Posterior cingulate gyrus (tissue), 11 donors: ENCODE measurements around the gene GLIPR1L2.
A peak's percentile ranks its signal among the peaks of the same experiment; 100 is the strongest.
"Not testable (repeated sequence)": the region's sequence is repeated elsewhere in the genome, so short reads cannot be mapped to it uniquely, and the experiment has no call there.

Experiments used
- DNase-seq, 10 donors: peaks; one replicate each; pipeline versions ENCODE4 v3.0.0 to v3.0.0-alpha.2; 2020 to 2021; ENCODE audit warnings: mixed read lengths in 3 of 10
- intact Hi-C: fragments of 100-400 bp; cut with DNase I; formaldehyde crosslinking; loops from one replicate; pipeline ENCODE4 v1.15.1; 2023

The GLIPR1L2 gene

DNA sequence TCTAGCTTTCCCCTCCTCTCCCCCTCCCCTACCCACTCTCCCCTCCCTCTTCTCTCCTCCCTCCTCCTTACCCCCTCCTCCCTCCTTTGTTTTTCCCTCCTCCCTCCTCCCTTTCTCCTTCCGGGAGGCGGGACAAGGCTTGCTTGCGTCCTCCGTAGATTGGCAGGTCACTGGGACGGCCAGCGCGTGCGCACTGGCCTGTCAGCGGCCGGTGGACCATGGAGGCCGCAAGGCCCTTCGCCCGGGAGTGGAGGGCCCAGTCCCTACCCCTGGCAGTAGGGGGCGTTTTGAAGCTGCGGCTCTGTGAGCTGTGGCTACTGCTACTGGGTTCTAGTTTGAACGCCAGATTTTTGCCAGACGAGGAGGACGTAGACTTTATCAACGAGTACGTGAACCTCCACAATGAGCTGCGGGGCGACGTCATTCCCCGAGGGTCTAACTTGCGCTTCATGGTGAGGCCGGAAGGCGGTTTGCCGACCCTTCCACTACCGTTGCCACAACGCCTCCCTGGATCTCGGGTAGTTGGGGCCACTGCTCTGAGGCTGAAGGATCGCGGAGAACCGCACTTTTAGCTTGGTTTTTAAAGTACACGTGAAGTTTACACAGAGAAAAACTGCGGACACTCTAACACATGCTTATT is at the start of gene GLIPR1L2:
Gene GLIPR1L2, plus strand, starts transcription at position 191 of the 640 bp plus-strand sequence. Its CDS starts 28 bp downstream, at position 219.
- peak; percentile 91 to 99 (median 95) for DNase-seq
- intact Hi-C loops: loop anchor here (2.0 to 5.0 kb wide), 3 partner anchors 56 to 116 kb away; partner anchors contain the start of genes GLIPR1 and GLIPR1L1

DNA sequence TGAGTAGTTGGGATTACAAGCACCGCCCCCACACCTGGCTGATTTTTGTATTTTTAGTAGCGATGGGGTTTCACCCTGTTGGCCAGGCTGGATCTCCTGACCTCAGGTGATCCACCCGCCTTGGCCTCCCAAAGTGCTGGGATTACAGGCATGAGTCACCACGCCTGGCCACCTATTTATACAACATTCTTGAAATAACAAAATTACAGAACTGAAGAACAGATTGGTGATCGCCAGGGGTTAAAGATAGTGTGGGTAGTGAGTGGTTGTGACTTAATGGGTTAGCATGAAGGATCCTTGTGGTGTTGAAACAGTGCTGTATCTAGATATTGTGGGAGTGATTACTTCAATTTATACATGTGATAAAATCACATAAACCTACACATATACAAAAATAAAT is 49.0 kb upstream of the GLIPR1L2 start:
- DNase-seq: peak in 1 of 10 donors; percentile 34
- intact Hi-C loops: no loop called here

DNA sequence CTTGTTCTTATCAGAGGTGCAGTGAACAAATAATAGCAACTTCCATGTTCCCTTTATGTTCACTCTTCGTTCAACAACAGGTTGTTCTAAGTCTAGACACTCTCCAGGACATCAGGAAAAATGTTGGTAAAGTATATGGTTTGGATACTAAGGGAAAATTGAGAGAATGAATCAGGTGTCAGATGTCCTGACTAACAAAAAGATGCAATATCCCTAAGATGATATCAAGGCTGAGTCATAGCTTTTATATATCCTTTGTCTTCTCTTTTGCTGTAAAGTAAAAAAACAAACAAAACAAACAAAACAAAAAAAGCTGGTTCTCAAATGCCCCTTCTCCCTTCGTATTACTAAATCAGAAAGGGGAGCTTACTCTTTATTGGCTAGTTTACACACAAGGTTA is 45.4 kb upstream of the GLIPR1L2 start:
- intact Hi-C loops: no loop called here
- DNase-seq: no peak

DNA sequence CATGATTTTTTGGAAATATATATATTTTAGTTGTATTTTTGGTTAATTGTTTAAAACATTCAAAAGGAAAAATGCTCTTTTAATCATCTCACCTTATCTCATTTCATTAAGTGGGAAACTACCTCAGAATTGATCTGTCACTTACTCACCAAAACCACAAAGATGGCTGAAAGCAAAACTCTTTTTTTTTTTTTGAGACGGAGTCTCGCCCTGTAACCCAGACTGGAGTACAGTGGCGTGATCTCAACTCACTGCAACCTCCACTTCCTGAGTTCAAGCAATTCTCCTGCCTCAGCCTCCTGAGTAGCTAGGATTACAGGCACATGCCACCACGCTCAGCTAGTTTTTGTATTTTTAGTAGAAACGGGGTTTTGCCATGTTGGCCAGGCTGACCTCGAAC is 44.7 kb upstream of the GLIPR1L2 start:
- intact Hi-C loops, DNase-seq: not testable (repeated sequence)

DNA sequence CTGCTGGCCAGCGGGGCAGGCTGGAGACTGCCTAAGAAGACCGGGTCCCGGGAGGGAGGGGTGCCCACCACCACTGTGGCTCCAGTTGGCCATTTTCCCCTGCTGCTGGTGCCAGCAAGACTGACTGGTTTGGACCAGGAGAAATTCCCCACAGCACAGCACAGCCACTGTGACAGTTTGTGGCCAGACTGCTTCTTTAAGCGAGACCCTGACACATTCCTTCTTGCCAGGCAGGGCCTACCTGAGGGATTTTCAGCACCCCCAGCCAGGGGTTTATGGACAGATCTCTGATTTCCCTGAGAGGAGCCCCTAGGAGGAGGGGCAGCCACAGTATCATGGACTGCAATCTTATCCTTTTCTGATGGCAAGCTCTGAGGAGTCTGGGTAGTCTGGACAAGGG is 40.9 kb upstream of the GLIPR1L2 start:
- peak in 2 of 10 donors; percentile 49 to 50 for DNase-seq
- intact Hi-C loops: no loop called here

DNA sequence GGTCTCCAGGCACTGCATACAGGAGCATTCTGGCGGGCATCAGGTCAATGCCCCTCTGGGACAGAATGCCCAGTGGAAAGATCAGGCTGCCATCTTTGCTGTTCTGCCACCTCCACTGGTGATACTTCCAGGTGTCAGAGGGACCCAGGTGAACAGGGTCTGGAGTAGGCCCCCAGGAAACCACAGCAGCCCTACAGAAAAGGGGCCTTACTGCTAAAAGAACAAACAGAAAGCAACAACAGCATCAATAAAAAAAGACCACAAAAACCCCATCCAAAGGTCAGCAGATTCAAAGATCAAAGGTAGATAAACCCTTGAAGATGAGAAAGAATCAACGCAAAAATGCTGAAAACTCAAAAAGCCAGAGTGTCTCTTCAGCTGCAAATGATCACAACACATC is 40.5 kb upstream of the GLIPR1L2 start:
- intact Hi-C loops: no loop called here
- DNase-seq: peak in 1 of 10 donors; percentile 51

DNA sequence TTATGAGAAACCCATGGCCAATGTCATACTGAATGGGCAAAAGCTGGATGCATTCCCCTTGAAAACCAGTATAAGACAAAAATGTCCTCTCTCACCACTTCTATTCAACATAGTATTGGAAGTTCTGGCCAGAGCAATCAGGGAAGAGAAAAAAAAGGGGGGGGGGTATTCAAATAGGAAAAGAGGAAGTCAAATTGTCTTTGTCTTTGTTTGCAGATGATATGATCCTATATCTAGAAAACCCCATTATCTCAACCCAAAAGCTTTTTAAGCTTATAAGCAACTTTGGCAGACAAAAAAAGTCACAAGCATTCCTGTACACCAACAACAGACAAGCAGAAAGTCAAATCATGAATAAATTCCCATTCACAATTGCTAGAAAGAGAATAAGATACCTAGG is 36.9 kb upstream of the GLIPR1L2 start:
- intact Hi-C loops: no loop called here

DNA sequence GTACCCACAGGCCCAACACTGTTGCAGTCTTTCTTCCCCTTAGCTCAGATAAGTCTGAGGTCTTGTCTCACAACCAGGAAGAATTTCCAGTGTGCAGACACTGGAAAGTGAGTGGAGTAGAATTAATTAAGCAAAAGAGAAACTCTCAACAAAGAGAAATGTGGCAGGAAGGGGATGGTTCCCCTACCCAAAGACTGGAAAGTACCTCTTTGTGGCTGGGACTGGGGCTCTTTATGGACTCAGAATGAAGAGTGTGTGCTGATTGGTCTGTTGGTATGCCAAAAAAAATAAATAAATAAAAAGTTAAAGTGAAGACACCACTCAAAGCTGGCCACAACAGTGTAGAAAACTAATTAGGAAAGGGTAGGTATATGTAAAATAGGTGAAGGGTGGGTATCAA is 30.0 kb upstream of the GLIPR1L2 start:
- no peak for DNase-seq
- intact Hi-C loops: no loop called here

More for the DNA sequence above, 36.9 kb upstream of the GLIPR1L2 start:
- DNase-seq: no peak

DNA sequence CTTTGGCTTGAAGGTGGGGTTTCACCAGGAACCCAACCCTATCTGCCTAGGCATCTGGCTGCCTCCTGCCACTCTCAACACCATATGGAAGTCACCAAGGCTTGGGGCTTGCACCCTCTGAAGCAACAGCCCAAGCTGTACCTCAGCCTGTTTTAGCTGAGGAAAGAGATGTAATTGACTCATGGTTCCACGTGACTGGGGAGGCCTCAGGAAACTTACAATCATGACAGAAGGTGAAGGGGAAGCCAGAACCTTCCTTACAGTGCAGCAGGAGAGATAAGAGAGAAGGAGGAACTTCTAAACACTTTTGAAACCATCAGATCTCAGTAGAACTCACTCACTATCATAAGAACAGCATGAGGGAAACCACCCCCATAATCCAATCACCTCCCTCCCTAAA is 29.5 kb upstream of the GLIPR1L2 start:
- DNase-seq: no peak
- intact Hi-C loops: no loop called here

DNA sequence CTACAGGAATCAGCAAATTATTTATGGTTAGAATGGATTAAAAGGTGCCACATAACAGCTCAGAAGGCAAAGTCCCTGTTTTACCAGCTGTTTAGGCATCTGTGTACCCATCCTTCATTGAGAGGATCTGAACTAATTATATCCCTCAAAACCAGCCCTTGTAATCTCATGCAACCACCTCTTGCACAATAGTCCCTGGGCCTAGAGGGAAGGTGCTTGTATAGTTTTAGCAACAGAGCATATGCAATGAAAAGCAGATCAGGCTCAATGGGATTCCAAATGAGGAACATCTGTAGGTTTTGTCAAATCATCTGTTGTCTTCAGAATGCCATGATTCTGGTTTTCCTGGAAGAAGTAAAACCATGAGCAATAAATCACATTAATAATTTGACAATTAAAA is 26.0 kb upstream of the GLIPR1L2 start:
- DNase-seq: no peak
- intact Hi-C loops: no loop called here

DNA sequence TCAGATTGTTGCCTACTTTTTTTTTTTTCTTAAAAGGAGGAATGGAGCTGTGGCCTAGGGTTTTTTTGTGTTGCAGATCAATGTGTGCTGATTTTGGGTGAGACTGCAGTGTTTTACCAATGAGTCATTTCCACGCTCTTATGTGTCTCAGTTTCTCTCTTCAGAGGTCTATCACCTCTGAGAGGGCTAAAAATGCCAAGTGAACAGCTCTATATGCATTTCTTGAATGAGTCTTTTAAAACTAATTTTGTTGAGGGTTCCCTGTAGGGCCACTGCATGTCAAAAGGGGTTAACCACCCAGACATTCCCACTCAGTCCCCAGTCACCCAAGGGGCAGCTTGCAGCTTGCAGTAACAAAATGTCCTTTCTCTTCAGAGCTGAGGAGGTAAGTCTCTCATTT is 24.3 kb upstream of the GLIPR1L2 start:
- DNase-seq: no peak
- intact Hi-C loops: no loop called here

DNA sequence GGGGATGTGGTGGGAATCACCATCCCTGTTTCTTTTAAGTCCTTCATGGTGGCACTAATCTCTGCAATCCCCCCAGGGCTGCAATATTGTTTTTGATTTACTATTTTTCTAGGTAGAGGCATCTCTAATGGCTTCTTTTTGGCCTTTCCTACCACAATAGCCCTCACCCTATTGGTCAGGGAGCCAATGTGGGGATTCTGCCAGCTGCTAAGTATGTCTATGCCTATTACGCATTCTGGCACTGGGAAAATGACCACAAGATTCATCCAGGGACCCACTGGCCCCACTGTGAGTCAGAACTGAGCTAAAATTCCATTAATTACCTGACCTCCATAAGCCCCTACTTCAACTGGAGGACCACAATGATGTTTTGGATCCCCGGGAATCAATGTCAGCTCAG is 15.9 kb upstream of the GLIPR1L2 start:
- intact Hi-C loops: no loop called here
- no peak for DNase-seq

DNA sequence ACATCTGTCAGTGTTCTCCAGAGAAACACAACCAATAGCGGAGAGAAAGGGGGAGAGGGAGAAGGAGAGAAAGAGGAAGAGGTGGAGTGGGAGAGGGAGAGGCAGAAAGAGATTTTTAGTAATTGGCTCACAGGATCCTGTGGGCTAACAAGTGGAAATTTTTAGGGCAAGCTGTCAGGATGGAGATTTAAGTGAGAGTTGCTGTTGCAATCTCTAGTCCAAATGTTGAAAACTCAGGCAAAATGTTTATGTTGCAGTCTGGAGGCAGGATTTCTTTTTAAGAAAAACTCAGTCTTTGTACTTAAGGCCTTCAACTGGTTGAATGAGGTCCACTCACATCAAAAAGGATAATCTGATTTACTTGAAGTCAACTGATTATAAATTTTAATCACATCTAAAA is 12.5 kb upstream of the GLIPR1L2 start:
- intact Hi-C loops: no loop called here
- DNase-seq: no peak

DNA sequence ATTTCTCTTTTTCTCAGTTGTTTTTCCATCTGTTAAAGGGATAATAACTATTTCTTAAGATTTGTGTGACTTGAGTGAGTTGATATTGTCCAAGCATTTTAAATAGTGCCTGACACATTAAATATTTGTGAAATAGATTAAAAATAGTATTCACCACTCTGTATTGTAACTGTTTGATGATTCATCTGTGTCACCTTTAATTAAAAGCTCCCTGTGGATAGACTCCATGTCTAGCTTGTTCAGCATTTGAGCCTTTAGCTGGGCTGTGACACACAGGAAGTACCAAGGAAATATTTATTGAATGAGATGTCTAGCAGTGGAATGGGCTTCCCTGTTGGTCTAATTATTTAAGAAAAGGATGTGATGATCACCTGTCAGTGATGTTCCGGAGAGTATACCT is 1.8 kb upstream of the GLIPR1L2 start:
- intact Hi-C loops: no loop called here
- no peak for DNase-seq

DNA sequence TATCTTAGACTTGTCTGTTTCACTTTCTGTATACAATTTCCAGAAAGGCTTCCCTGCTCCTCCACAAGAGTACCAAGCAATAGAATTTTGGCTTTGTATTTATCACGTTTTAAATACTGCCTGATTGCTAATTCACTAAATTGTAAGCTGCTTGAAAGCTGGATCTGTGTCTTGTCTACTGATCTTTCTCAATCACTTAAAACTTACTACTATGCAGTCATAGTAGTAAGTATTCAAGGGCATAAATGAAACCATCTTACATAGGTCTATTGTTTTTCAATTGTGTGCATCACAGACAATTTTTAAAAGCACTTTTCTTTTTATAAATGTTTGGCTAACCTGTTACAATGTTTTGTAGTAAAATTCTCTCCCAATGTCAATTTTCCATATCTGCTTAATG is 1.2 kb upstream of the GLIPR1L2 start:
- DNase-seq: no peak
- intact Hi-C loops: loop anchor here (2.0 to 5.0 kb wide), 3 partner anchors 55 to 118 kb away; partner anchors contain the start of genes GLIPR1 and GLIPR1L1

DNA sequence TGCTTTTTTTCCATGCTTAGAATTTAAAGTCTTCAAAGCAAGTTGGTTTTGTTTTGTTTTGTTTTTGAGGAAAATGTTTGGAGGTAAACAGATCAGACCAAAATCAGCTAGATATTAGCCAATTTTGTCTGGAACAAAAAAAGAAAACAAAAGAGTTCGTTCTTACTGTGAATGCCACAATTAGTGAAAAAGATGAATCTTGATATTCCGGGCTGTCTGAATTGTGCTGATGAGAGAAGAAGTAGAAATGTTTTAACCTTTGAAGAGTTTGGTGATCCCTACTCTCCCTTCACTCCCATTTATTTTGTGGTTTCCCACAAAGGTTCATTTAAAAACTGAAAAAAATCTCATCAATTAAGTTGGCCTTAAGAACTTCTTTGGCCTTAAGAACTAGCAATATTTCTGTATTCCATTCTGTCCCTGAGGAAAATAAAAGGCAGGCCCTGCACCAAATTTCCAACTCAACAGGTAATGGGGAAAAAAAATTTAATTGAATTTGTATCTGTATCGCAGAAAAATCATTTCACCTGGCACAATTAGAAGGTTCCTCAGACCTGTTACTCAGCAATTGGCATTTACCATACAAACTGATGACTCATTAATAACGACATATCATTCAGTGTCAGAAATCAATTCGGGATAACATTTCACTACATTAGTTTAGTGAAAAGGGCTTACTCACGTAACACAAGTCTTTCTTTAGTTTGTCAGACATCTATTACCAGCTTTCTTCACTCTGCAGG is 562 bp upstream of the GLIPR1L2 start:
- intact Hi-C loops: loop anchor here (2.0 to 5.0 kb wide), 3 partner anchors 56 to 117 kb away; partner anchors contain the start of genes GLIPR1 and GLIPR1L1
- DNase-seq: no peak

DNA sequence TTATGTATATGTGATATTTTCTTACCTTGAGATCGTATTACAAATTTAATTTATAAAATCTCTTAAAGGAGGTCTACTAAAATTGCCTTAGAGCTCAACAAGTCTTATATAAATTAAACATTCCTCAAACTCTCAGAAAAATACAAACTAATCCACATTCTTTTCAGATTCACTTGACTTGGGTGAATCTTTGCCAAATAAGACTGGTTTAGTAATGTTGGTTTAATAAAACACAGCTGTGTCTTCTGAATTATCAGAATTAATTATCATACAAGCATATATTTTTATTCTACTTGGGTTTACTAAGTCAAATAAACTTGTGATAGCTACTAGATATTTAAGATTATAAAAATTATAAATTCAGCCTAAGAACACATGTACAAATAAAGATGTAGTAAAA is 13.3 kb downstream of the GLIPR1L2 start:
- DNase-seq: no peak
- intact Hi-C loops: no loop called here

DNA sequence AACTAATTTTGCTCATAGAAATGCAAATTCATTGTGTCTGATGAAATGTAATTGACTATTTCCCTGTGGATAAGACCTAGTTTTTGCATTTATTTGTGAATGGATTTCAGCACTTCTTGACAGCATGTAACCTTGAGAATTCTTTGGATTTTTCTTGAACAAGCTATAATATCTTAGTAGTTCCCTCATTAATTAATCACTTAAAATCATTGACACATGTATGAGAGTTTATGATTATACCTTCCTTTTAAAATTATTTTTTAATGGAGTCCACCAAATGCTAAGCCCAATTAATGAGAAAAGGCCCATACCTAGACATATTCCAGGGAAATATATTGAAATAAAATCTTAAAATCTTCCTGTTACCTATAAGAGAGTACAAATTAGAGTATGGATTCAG is 16.8 kb downstream of the GLIPR1L2 start:
- intact Hi-C loops: no loop called here
- DNase-seq: no peak

DNA sequence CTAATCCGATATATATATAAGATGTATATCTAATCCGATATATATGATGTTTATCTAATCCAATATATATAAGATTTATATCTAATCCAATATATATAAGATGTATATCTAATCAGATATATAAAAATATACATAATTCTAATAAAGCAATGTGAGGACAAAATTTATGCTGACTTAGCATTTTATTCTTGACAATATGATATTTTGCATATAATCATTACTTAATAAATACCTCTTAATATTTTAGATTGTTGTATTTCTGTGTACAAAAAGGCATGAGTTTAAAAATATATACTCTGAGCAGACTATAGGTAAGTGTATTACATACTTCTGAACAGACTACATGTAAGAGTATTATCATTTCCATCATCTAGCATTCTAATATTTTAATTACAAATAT is 18.9 kb downstream of the GLIPR1L2 start:
- DNase-seq: no peak
- intact Hi-C loops: no loop called here

DNA sequence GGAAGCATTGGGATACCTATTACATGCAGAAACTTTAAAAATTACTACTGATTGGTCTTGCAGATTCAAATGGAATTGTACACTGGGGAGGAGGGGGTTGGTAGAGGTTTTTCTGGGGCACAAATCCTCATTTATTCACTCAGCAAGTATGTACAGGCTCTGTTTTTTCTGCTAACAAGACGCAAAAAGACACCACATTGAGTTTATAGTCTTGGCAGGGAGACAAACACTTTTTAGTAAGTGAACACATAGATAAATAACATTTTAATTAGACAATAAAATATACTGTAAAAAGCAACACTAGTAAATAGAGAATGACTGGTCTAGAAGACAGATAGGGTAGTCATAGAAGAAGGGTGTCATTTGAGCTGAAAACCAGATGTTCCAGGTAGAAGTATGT is 23.8 kb downstream of the GLIPR1L2 start:
- intact Hi-C loops: no loop called here
- DNase-seq: no peak

DNA sequence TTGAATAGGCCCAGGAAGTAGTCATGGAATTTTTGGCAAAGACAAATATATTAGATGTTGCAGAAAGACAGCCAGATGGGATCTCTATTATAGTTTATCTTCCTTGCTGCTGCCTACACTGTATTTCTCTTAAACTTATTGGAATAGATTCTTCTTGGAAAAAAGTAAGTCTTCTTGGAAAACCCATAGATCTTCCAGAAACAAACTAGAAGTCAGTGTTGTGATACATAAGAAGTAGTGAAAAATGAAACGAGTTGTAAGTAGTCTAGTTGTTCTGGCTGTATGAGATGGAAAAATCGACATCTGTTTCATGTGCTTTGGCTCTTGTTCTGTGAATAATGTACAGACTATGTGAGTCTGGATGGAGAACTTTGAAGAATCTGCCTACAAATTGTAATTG is 29.0 kb downstream of the GLIPR1L2 start:
- intact Hi-C loops: no loop called here
- DNase-seq: no peak

DNA sequence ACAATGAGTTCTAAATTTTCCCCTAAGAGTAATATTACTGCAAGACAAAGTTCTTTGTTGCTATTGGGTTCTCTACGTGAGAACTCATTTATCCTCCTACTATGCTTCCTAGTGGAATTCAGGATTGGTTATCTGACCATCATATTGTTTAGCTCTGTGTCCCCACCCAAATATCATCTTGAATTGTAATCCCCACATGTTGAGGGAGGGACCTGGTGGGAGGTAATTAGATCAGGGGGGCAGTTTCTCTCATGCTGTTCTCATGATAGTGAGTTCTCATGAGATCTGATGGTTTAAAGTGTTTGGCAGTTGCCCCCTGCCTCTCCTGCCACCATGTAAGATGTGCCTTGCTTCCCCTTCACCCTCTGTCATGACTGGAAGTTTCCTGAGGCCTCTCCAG is 36.6 kb downstream of the GLIPR1L2 start:
- DNase-seq: no peak
- intact Hi-C loops: no loop called here
